SKM-1 (cell line): ENCODE data around the gene PRDM12.
"Not testable (repeated sequence)": the region's sequence is repeated elsewhere in the genome, so short reads cannot be mapped to it uniquely, and the experiment has no call there.

Source experiments
- DNase-seq: peaks from one replicate; lab custom pipeline; 2025; ENCODE audit not compliant: unreplicated experiment; lab: John Stamatoyannopoulos, UW

Gene PRDM12

GRCh38 chr9:130663258-130663976 lies 977 bp upstream of the PRDM12 start:
- DNase-seq = no peak

DNA sequence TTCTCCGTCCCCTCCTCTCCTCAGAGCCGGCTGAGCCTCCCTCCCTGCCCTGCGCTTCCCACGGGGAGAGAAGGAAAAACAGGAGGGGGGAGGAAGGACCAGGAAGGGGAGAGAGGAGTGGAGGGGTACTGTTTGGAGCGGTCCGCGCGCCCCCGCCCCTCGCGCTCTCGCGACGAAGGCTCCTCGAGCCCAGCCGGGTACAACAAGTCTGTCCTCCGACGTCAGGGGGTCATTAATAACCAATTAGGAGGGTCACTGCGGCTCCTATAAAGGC lies 480 bp upstream of the PRDM12 start:
- DNase-seq = no peak

DNA sequence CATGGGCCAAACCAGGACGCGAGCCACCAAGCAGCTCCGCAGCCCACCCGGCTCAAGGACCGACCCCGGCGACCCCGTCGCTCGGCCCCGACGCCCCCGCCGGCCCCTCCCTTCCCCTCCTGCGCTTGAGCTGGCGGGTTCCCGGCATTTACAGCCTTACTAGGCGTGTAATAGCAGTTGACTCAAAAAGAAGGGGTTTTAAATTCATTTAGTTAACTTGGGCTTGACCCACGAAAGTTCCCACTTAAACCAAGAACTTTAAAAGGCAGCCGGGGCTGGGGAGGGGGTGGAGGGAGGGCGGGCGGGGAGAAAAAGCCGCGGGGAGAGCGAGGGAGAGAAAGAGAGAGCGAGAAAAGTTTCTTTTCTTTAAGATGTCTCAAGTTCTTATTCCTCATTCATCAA lies 636 bp downstream of the PRDM12 start:
- DNase-seq = no peak

GRCh38 chr9:130665431-130666392 lies 1.3 kb downstream of the PRDM12 start:
- no peak for DNase-seq

DNA sequence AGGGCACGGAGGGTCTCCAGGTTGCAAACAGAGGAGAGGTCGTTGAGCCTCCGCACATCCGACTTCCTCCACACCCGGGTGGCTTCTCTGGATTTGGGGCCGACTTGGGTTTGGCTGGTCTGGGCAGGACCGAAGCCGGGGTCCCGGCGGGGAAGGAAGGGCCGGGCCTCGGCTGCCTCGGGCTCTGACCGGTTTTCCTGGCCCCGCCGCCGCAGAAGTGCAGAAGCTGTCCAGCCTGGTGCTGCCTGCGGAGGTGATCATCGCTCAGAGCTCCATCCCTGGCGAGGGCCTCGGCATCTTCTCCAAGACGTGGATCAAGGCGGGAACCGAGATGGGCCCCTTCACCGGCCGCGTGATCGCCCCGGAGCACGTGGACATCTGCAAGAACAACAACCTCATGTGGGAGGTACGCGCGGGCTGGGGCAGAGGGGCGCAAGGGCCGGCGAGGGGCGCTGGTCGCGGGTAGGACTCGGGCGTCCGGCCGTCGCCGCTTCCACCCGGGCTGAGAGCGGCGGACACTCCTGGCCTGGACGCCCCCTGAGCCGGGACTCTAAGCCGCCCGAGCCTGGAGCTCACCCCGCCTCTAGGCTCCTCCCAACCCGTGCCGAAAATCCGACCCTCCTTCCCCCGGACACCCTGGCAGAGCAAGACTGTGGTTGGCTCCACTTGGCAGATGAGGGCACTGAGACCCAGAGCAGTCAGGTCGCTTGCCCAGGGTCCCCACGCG lies 2.2 kb downstream of the PRDM12 start:
- no peak for DNase-seq

DNA sequence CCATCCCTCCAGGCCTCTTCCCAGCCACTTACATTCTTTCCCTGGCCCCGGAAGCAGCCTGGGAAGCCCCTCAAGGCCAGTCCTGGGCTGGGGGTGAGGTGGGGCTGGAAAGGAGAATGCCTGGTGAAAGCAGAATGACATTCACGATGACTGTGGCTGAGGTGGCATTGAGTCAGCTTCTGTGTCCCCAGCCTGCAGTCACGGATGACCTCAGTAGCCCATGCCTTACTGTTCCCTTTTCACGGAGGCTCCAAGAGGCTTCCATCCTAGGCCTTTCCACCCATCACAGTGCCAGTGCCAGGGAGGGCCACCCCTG lies 2.7 kb downstream of the PRDM12 start:
- no peak for DNase-seq

GRCh38 chr9:130668196-130668595 lies 3.8 kb downstream of the PRDM12 start:
- no peak for DNase-seq

GRCh38 chr9:130668659-130669058 lies 4.3 kb downstream of the PRDM12 start:
- DNase-seq = no peak

- no peak for DNase-seq
These were observed 5.6 kb downstream of the PRDM12 start for GRCh38 chr9:130669965-130670364.

DNA sequence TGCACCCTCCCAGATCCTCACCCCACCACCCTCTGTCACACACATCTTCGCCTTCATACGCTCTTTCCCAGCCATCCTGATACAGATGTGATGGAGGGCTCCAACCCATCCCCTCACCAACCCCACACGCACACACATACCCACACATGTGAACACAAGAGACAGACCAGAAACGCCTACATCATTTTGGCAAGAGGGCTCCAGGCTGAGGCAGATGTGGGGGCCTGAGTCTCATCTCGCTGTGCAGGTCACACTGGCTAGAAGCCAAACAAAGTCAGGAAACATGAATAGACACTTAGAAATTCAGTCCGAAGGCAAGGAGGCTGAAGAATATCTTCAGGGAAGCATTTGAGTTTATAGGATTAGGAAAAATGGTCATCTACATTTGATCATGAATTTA lies 6.2 kb downstream of the PRDM12 start:
- no peak for DNase-seq

DNA sequence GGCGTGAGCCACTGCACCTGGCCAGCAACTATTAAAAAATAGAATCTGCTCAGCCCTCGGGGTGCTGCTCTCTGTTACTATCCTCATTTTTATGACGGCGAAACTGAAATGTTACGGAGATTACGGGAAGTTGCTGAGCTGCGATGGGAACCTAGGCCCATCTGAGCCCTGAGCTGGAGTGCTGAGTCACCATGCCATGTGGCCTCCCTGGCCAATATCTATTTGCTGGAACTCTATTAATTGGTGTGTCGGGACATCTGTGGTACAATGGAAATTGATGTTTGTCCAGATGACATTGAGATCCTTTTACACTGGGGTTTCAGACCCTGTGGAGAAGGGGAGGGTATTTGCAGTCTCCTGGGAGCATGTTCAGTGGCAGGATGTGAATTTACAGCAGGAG lies 8.1 kb downstream of the PRDM12 start:
- no peak for DNase-seq

- DNase-seq = no peak
These were observed 8.7 kb downstream of the PRDM12 start for GRCh38 chr9:130672933-130673615.

- DNase-seq = no peak
These were observed 11.0 kb downstream of the PRDM12 start for GRCh38 chr9:130675396-130675795.

DNA sequence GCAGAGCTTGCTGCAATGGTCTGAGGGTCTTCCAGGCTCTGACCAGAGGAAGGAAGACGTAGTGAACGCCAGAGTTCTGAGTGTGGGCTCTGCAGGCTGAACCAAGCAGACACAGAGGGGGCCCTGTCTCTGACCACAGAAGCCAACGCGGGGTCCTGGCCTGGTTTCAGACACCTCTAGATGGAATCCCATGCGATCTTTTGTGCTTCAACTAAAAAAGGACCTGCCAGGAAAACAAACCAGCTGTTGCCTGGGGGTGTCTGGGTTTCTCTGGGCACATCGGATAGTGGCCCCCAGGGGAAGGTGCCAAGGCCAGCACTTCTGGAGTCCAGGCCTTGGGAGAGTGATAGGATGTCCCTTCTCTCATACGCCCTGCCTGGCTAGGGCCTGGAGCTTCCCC lies 12.9 kb downstream of the PRDM12 start:
- DNase-seq = no peak

DNA sequence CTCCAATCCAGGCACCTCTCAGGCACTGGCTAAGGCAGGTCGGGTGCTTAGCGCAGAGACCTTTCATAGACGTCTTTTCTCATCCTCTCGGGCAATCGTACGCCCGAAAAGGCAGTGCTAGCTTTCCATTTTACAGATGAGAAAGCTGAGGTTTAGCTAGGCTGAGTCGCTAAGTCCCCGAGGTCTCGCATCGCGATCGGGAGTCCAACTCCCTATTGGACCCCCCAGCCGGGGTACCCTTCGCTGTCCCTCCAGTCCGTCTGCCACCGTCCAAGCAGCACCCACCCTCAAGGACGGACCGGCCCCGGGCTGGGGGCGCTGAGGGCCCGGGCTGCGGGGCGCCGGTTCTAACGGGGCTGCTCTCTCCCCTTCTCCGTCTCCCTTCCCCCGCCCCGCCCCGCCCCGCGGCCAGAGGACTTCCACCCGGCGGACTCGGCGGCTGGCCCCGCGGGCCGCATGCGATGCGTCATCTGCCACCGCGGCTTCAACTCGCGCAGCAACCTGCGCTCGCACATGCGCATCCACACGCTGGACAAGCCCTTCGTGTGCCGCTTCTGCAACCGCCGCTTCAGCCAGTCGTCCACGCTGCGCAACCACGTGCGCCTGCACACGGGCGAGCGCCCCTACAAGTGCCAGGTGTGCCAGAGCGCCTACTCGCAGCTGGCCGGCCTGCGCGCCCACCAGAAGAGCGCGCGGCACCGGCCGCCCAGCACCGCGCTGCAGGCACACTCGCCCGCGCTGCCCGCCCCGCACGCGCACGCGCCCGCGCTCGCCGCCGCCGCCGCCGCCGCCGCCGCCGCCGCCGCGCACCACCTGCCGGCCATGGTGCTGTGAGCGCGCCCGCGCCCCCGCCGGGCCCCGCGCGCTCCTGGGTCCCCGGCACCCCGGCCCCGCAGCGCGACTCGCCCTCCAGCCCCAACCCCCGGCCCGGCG lies 16.7 kb downstream of the PRDM12 start:
- peak; percentile 55 for DNase-seq

DNA sequence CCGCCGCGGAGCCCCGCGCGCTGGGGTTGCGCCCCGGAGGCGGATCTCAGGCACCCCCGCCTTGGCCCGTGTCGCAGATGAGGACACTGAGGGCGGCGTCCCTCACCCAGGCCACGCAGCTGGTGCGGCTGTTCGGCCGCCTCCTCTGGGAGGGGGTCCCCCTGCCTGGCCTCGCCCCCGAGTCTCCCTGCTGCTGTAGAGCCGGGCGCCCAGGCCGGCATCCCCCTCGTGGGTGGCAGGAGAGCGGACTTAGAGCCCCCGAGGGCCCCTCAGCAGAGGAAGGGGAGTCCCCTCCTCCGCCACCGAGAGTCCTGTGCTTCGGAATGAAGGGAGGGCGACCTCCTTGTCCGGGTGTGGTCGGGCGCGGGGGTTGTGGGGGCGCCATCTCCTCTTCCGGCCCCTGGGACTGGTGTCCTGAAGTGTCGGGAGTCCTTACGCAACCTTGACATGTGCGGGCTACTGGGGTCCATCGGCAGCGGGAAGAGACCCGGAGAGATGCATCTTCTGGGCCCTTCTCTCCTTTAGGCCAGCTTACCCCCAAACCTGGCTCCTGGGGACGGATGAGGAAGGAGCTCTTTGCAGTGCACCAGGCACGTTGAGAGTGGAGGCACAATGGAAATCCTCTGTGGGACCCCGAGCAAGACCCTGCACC lies 17.5 kb downstream of the PRDM12 start:
- DNase-seq = no peak

DNA sequence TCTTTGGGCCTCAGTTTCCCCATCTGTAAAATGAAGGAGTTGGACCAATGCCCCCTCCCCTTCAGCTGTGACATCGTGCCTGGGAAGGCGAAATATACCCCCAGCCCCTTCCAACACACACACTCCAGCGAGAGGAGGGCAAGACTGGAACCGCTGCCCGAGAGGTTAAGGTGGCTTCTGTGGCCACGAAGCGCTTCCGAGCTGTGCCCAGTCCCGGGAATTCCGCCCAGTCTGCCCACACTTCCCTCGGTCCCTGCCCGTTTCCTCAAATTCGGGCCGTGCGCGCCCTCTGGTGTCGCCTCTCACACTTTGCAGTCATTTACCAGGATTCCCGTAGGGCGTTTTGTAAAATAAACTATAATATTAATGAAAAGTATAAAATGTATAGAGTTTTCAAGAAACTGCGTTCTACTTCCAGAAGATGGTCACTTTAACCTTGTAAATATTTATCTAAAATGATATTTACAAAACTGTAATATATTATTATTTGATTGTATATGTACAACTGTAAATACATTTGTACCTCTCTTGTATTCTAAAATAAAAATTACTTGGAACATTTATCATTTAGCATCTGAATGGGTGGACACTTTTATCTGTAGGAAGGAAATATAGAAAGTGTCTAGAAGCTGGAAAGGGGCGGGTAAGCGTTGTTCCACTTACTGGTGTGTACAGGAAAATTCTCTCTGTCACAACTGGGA lies 18.2 kb downstream of the PRDM12 start:
- DNase-seq = peak; percentile 36

DNA sequence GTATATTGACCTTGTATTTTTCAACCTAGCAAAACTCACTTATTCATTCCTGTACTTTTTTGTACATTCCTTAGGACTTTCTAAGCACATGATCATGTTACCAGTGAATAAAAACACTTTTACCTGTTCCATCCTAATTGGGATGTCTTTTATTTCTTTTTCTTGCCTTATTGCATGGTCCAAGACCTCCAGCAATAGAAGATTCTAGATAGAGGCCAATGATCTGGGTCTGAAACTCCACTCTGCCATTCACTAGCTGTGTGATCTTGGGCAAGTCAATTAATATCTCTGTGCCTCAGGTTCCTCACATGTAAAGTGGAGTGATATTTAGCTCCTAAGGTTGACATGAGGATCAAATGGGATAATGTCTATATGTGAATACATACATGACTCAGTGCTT lies 20.7 kb downstream of the PRDM12 start:
- DNase-seq = no peak

- not testable (repeated sequence) for DNase-seq
These were observed 21.6 kb downstream of the PRDM12 start for GRCh38 chr9:130685945-130686344.
